ENCODE results near the gene FAM174B.

- TF ChIP-seq CTCF (IDR thresholded peaks at IDR 0.05; ENCODE audit: poor library complexity), result no peak
- no peak for TF ChIP-seq EZH2phosphoT487 (IDR thresholded peaks at IDR 0.05; ENCODE audit: low read depth, severe bottlenecking, unreplicated experiment)
These were observed 59.0 kb downstream of the FAM174B start for GRCh38 chr15:92596623-92597022.
